ENCODE data around the gene MTM1.

Gene MTM1

DNA sequence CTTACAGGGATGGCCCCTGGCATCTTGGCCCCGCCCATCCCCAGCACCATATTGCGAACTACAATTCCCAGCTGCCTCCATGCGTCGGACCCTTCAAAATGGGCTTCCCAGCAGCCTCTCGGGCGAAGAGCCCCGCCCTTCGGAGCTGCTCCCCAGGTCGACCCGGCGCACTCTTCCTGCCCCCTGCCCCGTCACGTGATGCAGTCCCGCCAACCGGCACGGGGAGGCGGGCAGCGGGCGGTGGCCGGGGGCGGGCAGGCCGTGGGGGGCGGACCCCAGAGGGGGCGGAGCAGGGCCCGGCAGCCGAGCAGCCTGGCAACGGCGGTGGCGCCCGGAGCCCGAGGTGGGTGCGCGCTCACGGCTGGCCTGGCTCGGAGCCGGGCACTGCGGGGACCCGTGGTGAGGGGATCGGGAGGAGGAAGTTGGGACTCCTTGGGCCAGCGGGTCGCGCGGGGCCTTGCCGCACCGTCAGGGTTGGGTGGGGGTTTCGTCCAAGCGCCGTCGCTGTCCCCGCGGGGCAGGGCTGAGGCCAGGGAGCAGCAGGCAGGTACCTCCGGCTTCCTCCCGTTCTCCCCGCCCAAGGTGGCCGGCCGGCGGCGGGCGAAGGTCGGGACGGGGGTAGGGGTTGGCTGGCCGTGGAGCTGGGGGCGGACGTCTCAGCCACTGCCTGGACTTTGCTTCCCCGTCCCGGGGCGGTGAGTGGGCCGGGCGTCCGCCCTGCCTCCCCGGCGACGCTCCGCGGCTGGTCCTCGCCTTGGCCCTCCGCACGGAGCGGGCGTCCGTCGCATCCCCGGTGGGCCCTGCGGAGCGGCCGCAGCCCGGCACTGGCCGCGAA lies at the start of gene MTM1:
MTM1 (plus strand) TSS at position 302 of the 835 bp plus-strand sequence. CDS start 23,994 bp downstream, outside the sequence.
- DNase-seq = peak; percentile 89

DNA sequence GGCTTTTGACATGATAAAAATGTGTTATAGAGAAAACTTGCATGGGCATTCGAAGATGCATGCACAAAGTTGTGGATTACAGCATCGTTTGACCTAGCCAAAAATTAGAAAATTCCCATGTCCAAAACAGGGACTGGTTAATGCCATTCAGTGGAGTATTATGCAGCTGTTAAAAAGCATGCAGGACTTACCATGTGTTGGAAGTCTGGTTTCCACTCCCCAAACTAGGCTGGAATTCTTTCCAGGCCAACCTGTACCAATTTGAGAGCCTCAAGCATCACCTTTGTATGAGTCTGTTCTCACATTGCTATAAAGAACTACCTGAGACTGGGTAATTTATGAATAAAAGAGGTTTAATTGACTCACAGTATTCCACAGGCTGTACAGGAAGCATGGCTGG lies 45.9 kb upstream of the MTM1 start:
- DNase-seq = no peak

DNA sequence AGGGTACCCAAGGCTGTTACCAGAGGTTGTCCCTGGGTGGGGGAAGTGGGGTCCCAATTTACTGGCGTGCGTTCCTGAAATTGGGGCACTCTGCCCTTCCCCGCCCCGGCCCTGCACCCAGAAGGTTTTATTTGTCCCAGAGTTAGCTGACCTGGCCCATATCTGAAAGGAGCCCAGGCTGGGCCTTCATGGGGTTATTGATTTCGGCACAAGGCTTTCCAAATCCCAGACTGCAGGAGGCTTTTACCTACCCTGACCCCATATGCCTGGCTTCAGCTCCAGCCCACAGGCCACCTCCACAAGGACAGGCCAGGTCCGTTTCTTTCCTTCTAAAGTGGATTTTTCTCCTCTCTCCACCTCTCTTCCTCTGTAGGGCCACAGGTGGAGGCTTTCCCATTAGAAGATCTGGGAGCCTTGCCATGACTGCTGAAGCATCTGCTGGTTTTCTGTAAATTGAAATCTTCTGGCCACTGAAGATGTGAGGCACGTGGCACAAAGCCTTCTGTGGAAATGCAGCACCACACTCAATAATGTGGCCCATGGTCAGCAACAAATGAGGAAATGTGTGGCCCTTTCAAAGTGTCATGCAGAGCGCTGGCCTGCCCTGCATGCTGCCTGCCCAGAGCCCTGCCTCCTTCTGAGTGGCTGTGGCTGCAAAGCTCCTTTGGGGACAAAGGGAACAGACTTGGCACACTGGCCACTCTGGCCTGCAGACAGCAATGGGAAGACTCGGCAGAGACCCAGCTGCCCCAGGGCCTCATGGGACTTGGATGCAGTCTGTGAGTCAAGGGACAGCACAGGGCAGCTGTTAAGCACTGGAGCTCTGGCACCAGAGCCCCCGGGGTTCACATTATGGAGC lies 43.1 kb upstream of the MTM1 start:
- no peak for DNase-seq

DNA sequence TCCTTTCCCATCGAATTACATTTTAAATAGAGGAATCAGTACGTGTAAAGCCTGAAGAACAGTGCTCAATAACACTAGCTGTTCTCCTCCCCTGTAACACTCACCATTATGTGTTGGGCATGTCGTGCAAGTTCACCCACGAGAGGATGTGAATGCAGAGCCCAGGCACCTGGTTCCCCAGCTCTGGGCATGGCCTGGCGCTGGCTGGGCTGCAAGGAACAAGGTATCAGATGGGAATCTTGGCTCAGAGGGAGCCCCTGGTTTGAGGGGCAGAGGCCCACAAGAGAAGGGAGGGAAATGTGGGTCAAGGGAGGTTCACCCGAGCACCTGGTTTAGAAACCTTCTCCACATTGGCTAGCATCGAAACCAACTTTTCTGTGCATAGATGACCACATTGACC lies 41.7 kb upstream of the MTM1 start:
- no peak for DNase-seq

DNA sequence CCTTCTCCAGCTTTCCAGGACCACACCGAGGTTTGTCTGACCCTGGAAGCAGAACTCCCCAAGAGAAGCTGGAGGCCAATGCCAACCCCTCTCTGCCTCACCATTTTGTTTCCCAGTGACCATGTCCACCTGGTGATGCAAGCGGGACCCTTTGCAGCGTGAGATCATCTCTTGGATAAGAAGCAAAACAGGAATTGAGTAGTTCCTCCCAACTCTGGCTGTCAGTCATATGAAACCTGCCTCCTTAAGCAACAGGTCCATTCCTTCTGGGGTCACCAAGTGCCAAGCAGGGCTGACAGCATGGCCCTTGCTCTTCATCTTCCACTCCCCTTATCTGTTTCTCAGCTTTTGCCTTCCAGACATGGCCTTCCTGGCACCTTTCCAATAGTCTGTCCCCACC lies 41.3 kb upstream of the MTM1 start:
- no peak for DNase-seq

DNA sequence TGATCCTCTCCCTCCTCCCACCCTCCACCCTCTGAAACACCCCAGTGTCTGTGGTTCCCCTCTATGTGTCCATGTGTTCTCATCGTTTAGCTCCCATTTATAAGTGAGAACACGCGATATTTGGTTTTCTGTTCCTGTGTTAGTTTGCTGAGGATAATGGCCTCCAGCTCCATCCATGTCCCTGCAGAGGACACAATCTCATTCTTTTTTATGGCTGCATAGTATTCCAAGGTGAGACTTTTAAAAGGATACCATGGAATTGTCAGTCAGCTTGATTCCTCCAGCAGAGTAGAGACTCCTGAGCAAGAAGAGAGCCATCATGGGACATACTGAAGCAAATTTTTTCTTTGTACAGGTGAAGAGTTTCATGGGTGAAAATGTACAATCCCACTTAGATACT lies 38.8 kb upstream of the MTM1 start:
- no peak for DNase-seq

DNA sequence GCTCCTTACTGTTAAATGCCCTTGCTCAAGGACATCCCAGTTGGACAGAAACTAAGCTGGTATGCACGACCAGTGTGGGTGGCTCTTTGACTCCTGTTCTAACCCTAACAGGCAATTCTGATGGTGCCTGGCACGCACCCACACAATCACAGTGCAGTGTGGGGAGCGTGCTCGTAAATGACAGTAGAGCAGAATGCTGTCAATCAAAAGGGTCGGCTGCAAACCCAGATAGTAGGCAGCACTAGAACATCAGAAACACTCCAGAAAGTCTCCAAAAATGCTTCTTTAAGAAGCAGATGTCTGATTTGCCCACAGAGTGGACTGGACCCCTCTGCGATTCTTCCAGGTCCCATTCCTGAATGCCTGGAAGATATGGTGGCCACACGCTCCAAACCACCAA lies 37.6 kb upstream of the MTM1 start:
- DNase-seq = no peak

DNA sequence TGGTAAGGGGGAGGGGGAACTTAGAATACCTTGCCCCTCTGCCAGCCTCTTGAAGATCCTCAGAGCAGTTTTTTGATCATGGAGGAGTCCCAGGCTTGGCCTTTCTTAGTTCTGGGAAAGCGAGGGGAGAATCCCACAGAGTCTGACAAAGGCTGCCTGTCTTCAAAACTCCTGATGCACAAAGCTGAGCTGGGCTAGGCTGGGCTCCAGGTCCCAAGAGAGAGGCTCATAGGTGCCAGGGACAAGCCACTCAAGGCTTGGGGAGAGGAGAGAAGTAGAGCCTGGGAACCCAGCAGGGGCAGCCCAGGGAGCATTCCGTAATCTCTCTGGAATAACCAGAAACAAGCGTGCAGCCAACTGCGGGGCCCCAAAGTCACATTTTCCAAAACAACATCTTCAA lies 37.0 kb upstream of the MTM1 start:
- DNase-seq = no peak

DNA sequence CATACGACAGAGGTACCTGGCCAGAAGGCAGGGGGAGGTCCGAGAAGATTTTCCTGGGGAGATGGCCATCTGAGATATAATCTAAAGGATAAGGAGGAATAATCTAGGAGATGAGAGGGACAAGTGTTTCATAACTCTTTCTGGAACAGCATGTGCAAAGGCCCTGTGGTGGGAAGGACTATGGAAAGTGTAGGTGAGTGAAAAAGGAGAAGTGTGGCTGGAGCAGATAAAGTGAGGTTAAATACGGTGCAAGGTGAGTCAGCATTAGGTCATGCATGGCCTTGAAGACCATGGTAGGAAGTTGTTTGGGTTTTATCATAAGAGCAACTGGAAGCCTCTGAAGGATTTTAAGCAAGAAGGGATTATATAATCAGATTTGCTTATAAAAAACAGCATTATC lies 34.6 kb upstream of the MTM1 start:
- no peak for DNase-seq

DNA sequence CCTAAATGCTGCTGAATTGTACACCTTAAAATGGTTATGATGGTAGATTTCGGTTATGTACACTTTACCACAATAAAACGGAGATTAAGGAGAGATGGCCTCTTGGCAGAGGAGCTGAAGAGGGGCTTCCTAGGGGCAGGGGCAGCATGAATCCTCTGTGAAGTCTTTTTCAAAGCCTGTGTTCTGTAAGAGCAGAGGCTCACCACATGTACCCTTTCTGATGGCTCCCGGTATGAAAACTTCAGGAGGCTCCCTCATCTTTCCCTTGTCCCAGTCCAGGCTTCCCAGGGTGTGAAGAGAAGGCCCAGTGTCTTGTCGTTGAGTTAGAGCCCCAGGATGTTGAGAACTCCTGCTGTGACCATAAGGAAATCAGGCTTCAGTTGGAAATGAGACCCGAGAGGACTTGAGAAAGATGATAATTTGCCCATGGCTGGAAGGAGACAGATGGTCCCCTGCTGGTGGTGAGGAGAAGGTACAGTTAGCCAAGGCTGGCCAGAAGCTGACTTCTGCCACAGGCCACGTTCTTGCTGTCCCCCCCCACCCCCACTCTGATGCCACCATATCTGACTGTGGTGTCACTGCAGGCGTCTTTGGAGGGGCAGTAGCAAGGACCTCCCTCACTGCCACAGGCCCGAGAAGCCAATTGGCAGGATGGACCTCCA lies 31.8 kb upstream of the MTM1 start:
- no peak for DNase-seq

DNA sequence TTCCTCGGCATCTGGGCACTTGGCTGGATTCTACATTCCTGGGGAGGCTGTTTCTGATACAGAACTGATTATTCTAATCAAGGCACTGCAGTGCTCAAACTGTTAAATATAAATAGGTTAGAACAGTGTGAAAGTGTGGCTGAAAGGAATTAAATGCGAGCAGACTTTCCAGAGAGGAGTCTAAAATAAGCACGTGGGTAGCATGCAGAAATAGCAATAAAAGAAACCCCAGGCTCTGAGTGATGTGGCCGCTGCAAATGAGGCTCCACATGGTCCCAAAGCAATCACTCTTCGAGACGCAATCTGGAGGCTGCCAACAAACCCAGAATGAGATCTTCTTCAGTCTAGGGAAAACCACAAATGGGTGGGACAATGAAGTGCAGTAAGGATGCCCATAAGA lies 30.6 kb upstream of the MTM1 start:
- DNase-seq = no peak

DNA sequence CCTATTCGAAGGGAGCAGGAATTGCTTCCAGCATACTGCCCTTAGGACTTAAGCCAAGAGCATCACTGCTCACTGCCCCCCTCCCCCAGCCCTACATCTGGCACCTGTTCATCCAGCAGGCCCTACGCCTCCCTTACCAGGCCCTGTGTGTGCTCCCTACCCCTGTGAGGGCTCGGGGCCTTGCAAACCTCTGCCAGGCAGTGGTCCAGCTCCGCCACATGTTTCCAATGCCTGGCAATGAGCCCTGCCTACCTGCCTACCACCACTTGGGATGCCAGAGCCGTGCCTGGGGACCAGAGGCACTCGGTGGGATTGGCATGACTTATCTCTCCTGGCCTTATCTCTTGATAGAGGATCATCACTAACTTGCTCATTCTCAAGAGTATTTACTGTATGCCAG lies 27.5 kb upstream of the MTM1 start:
- no peak for DNase-seq

DNA sequence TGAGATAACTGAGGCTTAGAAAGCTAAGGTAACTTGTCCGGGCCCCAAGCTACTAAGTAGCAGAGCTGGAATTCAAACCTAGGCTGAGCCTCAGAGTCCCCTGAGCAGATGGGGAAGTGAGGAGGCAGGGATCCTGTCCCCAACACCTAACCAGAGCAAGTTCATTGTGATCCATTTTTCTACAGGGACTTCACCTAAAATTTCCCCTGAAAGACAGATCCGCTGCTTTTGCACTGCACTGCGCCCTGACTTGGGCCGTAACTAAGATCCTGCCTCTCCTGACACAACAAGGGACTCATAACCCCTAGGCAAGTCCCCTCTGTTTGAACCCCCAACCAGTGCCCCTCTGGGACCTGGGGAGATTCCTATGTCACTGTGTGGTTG lies 25.6 kb upstream of the MTM1 start:
- DNase-seq = no peak

DNA sequence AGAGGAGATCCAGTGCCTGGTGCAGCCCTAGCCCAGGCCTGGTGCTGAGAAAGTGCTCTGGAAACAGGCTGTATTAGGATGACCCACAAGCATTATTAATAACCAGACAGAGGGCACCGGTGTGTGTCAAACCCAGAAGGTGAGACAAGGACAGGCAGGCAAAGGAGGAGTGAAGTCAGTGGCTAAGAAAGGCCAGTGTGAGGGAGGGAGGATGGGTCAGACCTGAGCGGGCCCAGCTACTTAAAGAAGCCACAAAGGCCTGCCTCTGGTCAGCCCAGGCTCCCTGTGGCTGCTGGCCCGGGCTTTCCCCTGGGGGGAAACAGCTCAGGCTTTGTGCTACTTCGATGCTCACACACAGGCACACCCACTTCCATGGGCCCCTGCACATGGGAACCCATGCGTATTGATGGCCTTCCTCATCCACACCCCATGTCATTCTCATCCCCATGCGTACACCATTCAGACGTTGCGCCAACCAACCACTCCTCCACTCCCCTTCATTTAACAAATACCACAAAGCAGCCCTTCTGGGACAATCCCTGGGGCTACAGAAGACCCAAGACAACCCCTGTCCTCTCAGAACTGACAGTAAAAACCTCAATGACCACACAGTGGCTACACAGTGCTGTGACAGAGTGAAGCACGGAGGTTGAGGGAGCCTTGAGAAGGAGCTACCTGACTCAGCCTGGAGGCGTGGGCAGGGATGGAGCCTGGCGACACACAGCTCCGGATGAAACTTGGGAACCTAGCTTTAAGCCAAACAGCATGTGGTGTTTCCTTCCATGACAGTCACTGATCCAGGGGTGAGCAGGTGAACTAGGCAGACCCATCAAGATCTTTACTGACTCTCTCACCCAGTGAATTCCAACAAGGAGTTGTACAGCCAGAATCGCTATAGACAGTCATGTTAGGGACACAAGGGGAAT lies 24.9 kb upstream of the MTM1 start:
- no peak for DNase-seq

DNA sequence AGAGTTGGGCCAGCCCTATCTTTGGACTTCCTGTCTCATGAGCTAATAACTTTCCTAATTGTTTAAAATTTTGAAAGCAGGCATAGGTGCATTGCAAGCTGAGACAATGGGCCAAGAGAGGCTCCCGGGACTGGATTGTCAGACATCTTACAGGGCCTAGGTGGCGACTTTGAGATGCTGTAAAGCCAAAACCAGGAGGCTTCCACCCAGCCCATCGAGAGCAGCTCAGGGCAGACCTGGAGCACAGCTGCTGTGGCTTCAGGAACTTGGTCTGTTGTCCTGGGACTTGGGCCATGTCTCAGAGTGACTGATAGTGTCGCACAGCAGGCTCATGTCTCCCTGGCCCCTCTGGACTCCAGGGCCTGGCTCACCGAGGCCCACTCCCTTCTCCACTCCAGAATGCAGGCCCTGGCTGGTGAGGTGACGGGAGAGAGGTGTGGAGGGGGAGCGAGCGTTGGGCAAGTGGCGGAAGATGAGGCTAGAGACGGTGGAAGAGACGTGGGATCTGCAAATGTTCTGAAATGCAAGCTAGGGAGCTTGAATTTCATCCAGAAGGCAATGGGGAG lies 24.1 kb upstream of the MTM1 start:
- no peak for DNase-seq

DNA sequence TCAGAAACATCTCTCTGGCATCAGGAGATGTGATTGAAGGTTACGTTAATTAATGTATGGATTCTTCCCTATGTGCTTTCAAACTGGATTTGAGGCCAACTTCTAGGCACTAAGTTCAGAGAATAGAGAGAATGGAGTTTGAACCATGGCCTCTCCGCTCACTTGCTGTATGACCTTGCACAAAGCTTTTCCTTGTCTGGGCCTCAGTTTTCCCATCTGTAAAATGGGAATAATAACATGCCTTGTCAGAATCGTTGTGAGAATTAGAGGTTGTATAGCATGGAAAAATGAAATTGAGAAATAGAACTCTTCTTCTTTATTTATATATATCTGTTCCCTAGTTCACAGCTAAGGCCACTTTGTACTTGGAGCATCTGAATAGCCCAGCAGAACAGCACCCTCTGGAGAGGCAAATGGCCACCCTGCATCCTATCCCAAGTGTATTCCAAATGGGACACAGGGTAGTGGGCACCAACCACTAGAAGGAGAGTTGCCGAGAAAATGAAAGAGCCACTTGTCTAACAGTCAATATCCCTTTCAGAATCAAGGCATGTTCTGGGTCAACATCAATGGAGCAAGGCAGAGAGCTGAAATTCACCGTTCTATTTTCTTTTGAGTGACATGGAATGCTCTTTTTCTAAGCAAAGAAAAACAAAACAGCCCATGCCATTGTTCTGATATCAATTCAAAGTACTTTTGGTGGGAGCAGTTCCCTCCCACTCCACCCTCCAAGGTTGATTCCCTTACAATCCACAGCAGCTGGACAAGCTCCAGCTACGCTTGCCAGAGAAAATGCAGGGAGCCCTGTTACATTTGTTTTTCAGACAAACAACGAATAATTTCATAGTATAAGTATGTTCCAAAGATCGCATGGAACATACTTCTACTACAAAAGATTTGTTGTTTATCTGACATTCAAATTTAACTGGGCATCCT lies 23.3 kb upstream of the MTM1 start:
- no peak for DNase-seq

DNA sequence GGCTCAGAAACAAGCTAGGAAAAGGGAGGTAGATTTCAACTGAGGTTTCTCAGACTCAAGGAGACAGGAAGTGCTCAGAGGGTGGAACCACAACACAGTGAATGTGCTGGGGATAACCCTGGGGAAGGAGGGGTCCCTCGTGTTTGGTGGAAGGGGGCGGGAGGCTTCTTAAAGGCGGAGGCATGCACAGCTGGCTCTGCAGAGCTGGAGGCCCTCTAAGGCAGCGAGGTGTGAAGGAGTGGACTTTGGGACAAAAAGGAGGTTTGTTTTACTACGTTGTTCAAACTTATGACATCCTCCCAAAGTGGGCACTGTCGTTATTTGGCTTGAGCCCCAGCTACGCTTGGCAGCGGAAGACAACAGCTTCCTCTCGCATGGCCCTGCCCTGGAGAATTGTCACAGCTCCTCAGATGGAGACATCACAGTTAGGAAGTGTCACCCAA lies 21.7 kb upstream of the MTM1 start:
- DNase-seq = no peak

DNA sequence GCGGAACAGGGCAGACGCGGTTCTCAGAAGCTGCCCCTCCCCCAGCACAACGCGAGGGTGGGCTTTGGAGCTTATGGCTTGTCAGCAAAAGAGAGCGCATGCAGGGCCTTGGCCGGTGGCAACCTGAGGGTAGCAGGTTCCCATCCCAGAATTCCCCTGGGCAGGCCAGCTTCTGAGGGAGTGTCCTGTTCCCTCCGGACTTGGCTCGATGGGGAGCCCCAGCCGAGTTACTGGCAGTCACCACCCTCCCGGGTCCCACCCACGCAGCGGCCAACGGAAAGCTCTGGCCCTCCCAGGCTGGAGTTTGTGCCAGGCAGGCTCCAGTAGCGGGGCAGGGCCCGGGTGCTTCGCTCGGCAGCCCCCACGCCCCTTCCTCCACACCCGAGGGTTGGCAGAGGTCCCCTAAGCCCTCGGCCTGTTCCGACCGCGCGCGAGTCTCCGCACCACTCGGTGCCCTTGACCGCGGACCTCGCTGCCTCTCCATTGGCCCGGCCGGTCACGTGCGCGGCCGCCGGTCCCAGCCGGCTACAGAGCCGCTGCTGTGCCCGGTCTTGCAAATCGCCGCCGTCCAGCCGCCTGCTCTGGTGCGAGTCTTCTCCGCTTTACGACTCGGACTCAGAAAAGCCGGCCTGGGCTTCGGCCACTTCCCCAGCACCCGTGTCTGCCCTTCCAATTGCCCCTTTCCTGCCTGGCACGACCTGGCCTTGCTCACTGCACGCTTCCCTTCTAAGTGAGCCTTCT lies 20.9 kb upstream of the MTM1 start:
- peak; percentile 59 for DNase-seq

DNA sequence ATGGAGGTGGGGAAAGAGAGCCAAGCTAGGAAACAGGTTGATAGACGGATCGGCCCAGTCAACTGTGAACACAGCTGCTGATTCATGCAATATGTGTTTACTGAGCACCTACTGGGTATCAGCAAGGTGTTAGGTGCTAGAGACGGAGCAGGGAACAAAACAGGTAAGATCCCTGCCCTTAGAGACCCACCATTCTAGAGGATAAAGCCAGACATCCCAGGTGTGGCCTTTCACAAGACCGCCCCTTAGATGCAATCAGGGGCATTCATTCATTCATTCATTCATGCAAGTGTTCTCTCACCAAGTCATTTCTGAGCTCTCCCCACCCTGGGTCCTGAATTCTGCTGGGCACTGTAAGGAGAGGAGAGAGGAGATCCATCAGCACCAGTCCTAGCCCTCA lies 20.2 kb upstream of the MTM1 start:
- DNase-seq = no peak

DNA sequence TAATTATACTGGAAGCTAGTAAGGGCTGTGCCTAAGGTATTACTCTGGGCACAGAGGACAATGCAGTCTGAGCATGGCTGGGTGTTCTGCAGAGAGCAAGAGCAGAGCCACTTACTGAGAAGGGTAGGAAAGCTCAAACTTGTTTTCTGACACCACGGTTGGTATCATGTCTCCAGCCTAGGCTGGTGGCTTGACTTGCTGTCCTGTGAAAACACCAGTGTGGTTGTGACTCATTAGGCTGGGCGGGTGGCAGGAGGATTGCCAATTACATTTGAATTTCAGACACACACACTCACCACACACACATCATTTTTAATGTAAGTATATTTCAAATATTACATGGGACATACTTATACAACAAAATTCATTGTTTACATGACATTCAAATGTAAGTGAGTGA lies 19.7 kb upstream of the MTM1 start:
- DNase-seq = no peak

Data from activated CD8-positive, alpha-beta memory T cell treated with anti-CD3 and anti-CD28 coated beads, Interleukin-2, amount 50 U/mL, for 48 hours (primary cell).